IPS DF 19.7 (cell line): ENCODE data around the gene SLMAP.
"Not testable (repeated sequence)": the region's sequence is repeated elsewhere in the genome, so short reads cannot be mapped to it uniquely, and the experiment has no call there.

Source experiments
- DNase-seq: peaks from one replicate; pipeline ENCODE4 v3.0.0-alpha.2; 2013; ENCODE audit warnings: low read depth, low spot score

The SLMAP gene

DNA sequence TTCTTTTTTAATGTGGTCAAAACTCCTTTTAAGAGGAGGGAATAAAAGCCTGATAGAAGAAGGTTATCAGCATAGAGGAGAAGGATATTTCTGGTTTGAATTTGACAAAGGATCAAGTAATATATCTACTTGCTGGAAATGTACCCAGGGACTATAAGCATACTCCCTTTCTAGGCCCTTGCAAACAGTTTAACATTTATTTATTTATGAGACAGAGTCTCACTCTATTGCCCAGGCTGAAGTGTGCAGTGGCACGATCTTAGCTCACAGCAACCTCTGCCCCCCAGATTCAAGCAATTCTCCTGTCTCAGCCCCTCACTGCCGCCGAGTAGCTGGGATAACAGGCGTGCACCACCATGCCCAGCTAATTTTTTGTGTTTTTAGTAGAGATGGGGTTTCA lies 71.6 kb downstream of the SLMAP start:
- no peak for DNase-seq

DNA sequence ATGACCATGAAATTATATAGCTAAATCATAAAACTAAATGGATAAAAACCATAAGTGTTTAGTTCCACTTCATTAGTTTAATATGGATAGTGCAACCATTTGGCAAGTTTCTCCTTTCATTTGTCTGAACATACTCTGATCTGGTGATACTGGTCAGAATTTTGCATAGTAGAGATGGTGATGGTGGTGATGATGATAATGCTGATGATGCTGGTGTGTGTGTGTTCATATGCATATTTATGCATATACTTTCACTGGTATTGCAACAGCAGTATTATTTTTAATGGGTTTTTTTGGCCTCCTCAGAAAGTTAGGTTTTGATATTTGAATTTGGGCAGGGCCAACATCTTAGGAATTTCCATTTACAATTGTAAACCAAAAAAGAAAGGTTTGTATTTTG lies 76.4 kb downstream of the SLMAP start:
- no peak for DNase-seq

DNA sequence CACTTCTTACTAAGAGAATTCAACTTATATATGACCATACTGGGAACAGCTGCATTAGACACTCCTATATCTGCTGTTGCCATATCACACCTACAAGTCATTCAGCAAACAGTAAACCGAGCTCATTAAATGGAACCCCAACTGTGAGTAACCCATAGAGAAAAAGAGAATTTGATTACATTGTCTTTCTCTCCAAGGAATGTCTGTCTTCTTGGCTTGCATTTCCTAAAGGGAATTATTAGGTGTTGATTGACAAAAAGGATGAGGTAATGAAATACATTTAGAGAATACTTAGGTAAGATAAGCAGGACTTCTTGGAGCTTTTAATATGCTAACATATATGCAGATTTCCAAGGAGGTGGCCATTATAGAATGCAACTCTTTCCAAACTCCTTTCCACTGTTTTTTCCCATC lies 76.8 kb downstream of the SLMAP start:
- DNase-seq: no peak

DNA sequence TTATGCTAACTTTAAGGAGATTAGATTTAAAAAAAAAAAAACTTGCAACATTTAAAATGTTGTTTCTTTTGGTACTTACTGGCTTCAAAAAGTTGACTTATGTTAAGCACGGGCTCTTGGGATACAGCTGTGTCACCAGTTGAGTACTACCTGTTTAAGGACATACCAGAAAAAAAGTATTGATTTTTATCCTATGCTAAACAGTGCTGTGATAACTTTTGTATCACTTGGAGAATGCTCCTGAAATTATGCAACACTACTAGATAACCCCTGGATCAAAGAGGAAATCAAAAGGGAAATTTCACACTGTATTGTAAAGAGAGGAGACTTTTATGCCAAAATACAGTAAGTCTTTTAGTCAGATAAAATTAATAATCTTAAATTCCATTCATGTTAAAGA lies 77.7 kb downstream of the SLMAP start:
- DNase-seq: no peak

DNA sequence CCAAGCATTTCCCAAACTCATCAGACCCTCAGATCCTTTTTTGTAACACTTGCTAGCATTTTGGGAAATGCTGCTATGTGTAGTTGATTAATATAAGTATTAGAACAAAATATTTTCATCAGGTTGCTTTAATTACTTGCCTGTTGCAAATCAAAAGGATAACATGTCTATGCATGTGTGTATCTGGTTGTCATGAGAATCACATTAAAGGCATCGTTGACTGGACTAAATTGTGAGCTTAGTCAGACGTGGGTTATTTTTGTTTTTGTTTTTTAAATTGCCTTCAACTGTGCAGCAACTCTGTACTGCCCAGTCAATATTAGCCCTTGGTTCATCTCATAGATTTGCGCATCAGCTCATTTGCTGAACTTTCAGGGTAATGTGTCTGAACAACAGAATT lies 81.6 kb downstream of the SLMAP start:
- DNase-seq: no peak

DNA sequence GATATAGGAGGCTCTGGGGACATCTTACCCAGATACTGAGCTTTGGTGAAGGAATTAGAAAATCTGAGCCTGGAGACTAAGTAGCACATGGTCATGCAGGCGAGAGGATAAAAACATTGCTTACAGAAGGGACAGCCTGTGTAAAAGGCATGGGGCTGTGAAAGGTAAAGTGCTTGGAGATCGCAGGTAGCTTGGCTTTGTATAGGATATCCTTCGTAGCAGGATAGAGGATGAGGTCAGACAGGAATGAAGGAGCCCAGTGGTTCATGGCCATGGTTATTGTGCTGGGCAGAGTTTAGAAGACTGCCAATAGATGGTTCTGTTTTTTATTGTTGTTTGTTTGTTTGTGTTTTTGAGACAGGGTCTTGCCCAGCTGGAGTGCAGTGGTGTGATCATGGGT lies 82.5 kb downstream of the SLMAP start:
- DNase-seq: no peak

DNA sequence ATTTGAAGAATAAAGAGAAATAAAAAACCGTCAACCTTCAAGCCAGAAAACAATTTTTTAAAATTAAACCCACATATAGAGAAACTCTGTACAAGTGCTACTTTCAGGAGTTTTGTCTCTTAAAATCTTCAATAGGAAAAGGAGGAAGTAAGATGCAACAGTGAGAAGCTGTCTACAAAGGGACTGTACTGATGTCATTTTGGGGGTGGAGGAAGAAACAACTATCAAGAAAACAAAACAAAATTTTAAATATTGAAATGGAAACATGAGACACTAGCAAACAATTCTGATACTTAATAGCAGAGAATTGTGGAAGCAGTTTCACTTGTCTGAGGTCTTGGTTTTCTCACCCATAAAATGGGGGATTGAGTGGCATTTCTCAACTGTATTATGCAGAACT lies 84.4 kb downstream of the SLMAP start:
- no peak for DNase-seq

DNA sequence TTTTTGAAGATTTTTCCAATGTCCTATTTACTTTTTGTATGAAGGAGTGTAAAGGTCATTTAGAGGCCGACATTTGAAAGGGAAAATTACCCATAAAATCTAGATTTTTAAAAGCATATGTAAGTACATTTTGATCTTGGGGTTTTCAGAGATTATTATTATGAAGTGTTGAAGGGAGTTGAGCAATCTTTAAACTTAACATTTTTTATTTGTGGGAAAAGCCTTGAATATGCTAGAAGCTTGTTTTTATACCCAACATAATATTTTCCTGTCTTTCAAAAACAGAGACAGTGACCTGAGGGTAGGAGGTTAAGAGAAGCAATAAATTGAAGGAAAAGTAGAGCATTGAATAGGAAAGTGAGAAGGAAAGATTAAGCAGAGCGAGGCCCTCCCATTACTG lies 85.7 kb downstream of the SLMAP start:
- no peak for DNase-seq

DNA sequence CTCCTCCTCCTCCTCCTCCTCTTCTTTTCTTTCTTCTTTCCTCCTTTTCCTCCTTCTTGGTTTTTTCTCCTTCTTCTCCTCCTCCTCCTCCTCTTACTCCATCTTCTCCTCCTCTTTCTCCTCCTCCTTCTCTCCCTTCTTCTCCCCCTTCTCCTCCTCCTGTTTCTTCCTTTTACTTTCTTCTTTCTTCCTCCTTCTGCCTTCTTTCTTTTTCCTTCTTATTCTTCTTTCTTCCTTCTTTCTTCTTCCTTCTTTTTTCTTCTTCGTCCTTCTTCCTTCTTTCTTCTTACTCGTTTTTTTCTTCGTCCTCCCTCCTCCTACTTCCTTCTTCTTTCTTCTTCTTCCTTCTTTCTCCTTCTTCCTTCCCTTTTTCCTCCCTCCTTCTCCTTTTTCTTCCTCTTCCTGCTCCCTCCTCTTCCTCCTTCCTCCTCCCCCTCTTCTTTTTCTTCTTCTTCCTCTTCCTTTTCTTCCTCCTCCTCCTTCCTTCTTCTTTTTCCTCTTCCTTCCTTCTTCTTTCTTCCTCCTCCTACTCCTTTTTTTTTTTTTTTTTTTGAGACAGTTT lies 92.1 kb downstream of the SLMAP start:
- no peak for DNase-seq

DNA sequence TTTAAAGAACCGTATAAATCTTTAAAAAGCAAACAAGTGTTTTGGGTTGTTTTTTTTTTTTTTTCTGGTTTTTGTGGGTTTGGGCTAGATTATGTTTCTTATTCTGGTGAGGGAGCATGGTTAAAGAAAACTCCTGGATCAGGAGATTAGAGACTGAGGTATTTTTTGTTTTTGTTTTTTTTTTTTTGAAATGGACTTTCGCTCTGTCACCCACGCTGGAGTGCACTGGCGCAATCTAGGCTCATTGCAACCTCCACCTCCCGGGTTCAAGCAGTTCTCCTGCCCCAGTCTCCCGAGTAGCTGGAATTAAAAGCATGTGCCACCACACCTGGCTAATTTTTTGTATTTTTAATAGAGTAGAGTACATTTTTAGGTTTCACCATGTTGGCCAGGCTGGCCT lies 95.2 kb downstream of the SLMAP start:
- DNase-seq: no peak

DNA sequence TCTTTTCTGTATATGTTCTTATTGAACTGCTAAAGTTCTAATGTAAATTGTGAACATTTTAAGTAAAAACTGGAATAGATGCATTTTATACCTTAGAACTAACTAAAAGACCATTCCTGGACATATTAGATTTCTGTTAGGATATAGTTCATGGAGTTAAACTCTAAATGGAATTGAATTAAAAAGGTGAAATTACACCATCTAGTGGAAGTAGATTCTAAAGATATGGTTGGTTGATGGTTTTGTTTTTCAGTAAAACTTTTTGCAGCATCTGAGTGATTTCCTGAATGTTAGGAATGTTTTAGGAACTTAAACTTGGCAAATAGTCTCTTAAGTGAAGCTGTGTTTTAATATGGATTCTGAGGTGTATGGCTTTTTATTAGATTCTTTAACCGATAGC lies 96.8 kb downstream of the SLMAP start:
- no peak for DNase-seq

DNA sequence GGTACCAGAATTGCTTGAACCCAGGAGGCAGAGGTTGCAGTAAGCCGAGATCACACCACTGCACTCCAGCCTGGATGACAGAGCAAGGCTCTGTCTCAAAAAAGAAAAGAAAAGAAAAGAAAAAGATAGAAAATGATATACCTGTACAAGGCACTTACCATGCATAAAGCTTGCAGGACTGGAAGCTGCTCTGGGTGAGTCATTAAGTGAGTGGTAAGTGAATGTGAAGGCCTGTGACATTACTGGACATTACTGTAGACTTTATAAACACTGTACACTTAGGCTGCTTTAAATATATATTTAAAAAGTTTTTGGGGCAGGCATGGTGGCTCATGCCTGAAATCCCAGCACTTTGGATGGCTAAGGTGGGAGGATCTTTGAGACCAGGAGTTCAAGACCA lies 99.2 kb downstream of the SLMAP start:
- DNase-seq: no peak

DNA sequence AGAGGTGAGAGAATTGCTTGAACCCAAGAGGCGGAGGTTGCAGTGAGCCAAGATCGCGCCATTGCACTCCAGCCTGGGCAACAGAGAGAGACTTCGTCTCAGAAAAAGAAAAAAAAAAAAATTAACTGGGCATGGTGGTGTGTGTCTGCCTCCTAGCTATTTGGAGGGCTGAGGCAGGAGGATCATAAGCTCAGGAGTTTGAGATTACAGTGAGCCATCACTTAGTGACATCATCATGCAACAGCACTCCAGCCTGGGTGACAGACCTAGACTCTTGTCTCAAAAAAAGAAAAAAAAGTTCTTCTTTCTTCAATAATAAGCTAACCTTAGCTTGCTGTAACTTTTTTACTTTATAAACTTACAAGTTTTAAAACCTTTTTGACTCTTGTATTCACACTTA lies 99.8 kb downstream of the SLMAP start:
- DNase-seq: no peak

DNA sequence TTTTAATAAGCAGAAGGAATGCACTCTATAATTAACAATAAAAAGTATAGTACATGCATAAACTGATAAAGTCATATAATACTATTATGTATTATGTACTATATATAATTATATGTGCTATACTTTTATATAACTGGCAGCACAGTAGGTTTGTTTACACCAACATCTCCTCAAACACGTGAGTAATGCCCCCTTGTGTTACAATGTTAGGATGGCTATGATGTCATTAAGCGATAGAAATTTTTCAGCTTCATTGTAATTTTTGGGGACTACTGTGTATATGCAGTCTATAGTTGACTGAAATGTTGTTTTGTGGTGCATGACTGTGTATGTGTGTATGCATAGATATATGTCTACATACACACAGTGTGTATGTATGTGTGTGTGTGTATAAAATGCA lies 100.6 kb downstream of the SLMAP start:
- DNase-seq: no peak

DNA sequence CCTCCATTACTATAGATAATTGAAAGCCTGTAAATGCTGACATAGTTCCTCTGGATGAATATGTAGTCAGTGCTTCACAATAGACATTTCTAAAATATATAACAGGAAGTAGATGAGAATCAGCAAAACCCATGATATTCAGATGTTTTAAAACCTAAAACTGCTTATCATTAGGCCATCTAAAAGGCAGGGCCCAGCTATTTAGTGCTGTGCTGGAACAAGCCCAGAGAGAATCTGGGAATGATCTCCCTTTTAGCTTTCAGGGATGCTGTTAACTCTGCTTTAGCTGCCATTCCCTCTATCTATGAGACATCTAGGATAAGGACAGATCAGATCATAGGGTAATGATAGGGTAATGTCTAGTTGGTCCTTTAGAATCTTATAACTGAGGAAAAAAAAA lies 106.8 kb downstream of the SLMAP start:
- no peak for DNase-seq

DNA sequence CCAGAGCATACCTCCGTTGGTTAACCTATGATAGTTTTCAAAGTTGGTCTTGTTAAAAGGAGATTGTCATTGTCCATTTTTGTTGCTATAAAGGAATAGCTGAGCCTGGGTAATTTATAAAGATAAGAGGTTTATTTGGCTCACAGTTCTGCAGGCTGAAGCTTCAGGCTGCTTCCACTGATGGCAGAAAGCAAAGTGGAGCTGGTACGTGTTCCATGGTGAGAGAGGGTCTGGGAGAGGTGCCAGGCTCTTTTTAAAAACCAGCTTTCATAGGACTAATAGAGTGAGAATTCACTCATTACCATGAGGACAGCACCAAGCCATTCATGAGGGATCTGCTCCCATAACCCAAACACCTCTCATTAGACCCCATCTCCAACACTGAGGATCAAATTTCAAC lies 107.3 kb downstream of the SLMAP start:
- no peak for DNase-seq

DNA sequence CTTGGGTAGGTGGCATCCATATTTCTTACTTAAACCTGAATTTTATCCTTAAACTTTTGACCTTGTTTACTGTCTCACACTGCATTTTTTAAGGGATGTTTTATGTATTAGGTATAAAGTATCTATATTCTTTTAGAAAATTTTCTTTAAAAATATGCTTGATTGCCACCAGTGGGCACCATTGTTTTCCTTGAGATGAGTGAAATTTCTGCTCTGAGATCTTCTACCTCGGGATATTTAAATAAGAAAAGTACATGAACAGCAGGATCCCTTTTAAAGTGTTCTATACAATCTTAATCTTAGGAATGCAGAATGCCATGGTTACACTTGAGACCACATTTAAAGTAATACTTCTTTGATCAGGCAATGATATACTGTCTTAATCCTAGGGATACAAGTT lies 108.7 kb downstream of the SLMAP start:
- no peak for DNase-seq

DNA sequence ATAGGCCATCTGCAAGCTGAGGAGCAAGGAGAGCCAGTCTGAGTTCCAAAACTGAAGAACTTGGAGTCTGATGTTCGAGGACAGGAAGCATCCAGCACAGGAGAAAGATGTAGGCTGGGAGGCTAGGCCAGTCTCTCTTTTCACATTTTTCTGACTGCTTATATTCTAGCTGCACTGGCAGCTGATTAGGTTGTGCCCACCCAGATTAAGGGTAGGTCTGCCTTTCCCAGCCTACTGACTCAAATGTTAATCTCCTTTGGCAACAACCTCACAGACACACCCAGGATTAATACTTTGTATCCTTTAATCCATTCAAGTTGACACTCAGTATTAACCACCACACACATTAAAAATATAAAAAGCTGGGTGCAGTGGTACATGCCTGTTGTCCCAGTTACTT lies 113.0 kb downstream of the SLMAP start:
- DNase-seq: not testable (repeated sequence)

DNA sequence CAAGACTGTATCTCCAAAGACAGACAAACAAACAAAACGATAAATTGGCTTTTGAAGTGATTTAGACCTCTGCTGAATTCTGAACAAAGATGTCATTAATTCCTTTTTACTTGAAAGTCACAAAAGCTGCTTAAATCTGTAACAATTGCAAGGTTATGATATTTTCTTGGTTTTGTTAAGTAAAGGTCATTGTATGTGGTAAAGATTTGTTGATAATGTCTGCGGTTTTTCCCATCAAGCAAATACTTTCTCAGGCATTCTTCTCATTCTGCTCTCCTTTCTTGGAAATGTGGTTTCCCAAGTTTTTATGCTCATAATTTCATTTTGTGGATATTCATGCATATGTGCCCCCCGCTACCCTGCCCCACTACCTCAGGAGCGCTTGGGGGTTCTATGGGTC lies 116.5 kb downstream of the SLMAP start:
- no peak for DNase-seq

DNA sequence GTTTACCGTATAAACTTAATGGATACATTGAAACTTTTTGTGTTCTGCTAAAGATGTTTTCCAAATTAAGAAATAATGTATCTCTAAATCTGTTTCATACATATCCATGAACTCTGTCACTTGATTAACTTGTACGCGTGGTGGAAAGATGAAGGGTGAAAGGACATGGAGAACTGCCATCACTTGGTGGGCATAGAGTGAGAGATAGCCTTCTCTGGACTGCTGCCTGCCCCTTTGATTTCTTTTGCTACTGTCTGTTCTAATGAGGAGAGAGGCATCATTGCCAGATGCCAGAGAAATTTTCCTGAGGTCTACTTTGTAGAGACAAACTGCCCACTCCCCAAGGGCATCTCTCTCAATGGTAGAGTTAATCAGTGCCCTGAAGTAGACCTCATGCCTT lies 120.5 kb downstream of the SLMAP start:
- DNase-seq: no peak

DNA sequence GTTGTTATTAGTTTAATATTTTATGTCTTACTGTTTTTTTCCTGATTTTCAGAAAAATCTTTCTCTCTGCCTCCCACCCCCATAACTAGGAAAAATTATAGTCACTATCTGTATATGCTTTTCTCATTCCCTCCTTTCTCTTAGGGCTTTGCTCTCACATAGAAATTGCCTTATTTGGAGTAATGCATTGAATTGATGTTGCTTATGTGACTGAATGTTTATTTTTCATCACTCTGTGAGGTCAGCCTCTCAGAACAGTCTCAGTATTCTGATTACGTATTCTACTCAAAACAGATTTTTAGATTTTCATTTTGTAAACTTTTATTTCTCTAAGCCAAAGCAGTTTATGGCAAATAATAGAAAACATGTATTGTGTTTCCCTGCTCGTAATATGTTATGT lies 121.0 kb downstream of the SLMAP start:
- no peak for DNase-seq

DNA sequence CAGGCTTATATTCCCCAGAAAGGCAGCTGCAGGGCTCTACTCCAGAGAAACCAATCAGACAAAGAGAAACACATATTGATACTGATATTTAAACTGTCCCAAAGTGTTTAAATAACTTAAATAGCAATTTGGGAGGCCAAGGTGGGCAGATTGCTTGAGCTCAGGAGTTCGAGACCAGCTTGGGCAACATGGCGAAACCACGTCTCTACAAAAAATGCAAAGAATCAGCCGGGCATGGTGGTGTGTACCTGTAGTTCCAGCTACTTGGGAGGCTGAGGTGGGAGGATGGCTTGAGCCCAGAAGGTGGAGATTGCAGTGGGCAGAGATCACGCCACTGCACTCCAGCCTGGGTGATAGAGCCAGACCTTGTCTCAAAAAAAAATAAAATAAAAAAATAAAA lies 128.3 kb downstream of the SLMAP start:
- not testable (repeated sequence) for DNase-seq

DNA sequence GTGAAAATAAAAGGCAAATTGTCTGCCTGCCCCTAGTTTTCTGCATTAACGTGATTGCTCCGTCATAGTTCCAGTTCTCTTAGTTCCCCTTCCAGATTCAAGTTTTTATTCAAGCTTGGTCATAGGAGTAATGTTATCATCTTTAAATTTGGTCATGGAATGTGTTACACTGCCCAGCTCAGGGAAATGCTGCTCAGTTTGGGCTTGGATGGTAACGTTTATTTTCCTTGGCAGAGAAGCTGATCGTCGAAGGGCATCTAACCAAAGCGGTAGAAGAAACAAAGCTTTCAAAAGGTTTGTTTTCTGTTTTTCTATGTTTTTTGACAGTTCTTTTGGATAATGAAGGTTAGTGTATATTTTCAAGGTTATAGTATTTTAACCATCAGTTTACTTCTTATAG lies 133.7 kb downstream of the SLMAP start:
- no peak for DNase-seq

DNA sequence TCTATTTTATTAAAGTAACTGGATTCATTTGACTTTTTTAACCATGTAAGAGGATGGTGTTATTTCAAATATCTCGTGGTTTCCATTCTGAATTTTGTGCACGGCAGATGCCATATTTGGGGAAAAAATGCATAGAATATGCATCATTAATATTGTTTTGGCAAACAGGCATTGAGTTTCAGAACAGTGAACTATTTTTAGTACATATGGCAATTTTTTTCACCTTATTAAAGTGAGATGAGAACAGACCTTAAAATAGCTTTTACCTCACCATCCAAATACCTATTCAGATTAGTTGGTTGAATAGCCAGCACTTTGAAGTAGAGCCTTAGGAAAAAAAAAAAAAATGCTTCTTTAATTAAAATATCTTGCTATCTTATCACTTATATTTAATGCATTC lies 134.8 kb downstream of the SLMAP start:
- no peak for DNase-seq

DNA sequence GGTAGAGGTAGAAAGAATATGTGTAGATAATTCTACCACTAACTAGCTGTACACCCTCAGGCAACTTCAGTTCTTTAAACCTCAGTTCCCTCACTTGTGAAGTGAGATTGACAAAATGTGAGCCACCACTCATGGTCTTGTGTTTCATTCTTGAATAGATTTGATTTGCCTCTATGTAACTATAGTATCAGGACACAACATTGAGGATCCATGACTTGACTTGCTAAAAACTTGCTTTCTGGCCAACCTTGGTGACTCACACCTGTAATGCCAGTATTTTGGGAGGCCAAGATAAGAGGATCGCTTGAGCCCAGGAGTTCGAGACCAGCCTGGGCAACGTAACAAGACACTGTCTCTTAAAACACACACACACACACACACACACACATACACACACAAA lies 136.3 kb downstream of the SLMAP start:
- DNase-seq: no peak
